ENCODE data around the gene SGCA.
A peak's percentile ranks its signal among the peaks of the same experiment; 100 is the strongest.

Gene SGCA

DNA sequence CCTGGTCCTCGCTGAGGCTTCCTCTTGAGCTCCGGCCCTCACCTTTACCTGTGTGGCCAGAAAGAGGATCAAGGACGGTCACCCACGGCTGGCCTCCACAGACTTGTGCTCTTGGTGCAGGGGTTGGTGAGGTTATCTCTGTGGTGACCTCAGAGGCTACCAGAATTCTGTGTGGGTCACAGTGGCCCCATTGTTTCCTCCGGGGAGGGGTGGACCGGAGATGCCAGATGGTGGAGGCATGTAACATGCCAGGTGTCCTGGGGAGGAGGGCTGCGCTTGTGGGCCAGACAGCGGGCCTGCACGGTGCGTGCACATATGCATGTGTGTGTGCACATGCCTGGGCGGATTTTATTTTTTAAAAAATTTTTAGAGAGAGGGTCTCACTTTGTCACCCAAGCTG is 6.3 kb downstream of the SGCA start:
- Histone ChIP-seq H3K4me2 (peak overlapping the region; percentile 66; the same call in 1 of the 2 replicates), H4K20me1 (ENCODE audit: insufficient read depth) (no peaks in the 10 kb centered on the region), H3K4me3 (IDR thresholded peaks at IDR 0.05; ENCODE audit: insufficient read depth, low read depth, low read length) (no peak overlapping the region), H3K36me3 (ENCODE audit: insufficient read depth) (no peaks in the 10 kb centered on the region), H3K27ac (no peak overlapping the region), H3K4me1 (ENCODE audit: low read depth, poor library complexity, severe bottlenecking) (peaks cover 45% of the 10 kb centered on the region), H2AFZ (ENCODE audit: low read depth) (peak overlapping the region; percentile 13; the same call in 1 of the 2 replicates), H3K9ac (no peak overlapping the region), H3K79me2 (ENCODE audit: insufficient read depth, low read depth) (no peaks in the 10 kb centered on the region), H3K27me3 (ENCODE audit: insufficient read depth, low read depth) (no peaks in the 10 kb centered on the region)
- TF ChIP-seq, protein P1, sequence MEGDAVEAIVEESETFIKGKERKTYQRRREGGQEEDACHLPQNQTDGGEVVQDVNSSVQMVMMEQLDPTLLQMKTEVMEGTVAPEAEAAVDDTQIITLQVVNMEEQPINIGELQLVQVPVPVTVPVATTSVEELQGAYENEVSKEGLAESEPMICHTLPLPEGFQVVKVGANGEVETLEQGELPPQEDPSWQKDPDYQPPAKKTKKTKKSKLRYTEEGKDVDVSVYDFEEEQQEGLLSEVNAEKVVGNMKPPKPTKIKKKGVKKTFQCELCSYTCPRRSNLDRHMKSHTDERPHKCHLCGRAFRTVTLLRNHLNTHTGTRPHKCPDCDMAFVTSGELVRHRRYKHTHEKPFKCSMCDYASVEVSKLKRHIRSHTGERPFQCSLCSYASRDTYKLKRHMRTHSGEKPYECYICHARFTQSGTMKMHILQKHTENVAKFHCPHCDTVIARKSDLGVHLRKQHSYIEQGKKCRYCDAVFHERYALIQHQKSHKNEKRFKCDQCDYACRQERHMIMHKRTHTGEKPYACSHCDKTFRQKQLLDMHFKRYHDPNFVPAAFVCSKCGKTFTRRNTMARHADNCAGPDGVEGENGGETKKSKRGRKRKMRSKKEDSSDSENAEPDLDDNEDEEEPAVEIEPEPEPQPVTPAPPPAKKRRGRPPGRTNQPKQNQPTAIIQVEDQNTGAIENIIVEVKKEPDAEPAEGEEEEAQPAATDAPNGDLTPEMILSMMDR (conservative IDR thresholded peaks at IDR 0.05; ENCODE audit: low read depth, low read length), result no peak

DNA sequence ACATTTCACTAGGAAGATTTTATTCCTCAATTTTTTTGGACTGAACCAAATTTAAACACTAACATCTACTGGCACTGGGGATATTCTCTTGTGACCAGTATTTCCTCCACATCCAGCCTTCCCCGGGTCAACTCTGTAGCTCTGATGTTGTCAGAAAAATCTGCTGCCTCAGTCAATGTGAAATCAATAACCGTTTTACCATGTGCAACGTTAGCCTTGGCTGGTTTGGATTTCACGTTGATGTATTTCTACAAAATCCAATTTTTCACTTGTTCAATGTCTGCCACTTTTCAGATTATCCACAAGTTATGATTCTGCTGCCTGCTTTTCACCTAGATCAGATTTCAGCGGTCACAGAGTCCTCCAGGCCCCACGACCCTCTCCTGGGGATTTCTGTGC is 7.1 kb downstream of the SGCA start:
- TF ChIP-seq, protein P1 (conservative IDR thresholded peaks at IDR 0.05; ENCODE audit: low read depth, low read length), result no peak
- Histone ChIP-seq H3K79me2 (ENCODE audit: insufficient read depth, low read depth) (no peaks in the 10 kb centered on the region), H3K4me2 (no peak overlapping the region), H2AFZ (ENCODE audit: low read depth) (no peak overlapping the region), H3K4me3 (IDR thresholded peaks at IDR 0.05; ENCODE audit: insufficient read depth, low read depth, low read length) (no peak overlapping the region), H3K4me1 (ENCODE audit: low read depth, poor library complexity, severe bottlenecking) (peaks cover 47% of the 10 kb centered on the region), H3K27me3 (ENCODE audit: insufficient read depth, low read depth) (no peaks in the 10 kb centered on the region), H3K9ac (no peak overlapping the region), H3K36me3 (ENCODE audit: insufficient read depth) (no peaks in the 10 kb centered on the region), H4K20me1 (ENCODE audit: insufficient read depth) (no peaks in the 10 kb centered on the region), H3K27ac (no peak overlapping the region)

DNA sequence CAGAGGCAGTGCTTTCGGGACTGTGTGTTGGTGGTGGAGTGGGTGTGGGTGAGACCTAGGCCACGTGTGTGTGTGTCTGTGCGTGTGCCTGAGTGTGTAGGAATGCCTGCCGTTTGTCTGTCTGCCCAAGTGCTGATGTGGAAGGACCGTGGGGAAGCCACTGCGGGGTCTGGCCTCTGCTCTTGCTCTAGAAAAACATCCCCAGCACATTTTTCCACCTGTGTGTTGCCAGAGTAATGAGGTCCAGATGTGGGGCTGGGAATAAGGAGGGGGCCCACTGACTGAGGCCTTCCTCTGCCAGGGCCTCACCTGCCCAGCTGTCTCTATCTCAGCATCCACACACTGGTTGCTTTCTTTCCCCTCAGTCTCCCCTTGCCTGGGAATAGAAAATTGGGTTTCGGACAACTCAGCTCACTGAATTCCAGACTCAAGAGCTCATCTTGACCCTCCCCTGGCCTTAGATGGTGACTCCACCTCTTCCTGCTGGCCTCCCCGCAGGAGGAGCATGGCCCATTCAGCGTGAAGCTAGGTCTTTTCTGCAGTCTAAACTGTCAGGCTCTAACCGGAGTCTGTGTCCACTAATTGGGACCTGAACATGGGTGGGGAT is 7.6 kb downstream of the SGCA start:
- H2AFZ ChIP-seq (ENCODE audit: low read depth), result no peak overlapping the region
- TF ChIP-seq, protein P1 (conservative IDR thresholded peaks at IDR 0.05; ENCODE audit: low read depth, low read length), result no peak
- no peak overlapping the region for H3K27ac ChIP-seq
- no peak overlapping the region for H3K9ac ChIP-seq
- no peaks in the 10 kb centered on the region for H3K79me2 ChIP-seq (ENCODE audit: insufficient read depth, low read depth)
- no peak overlapping the region for H3K4me3 ChIP-seq (IDR thresholded peaks at IDR 0.05; ENCODE audit: insufficient read depth, low read depth, low read length)
- H3K36me3 ChIP-seq (ENCODE audit: insufficient read depth), result no peaks in the 10 kb centered on the region
- H3K4me1 ChIP-seq (ENCODE audit: low read depth, poor library complexity, severe bottlenecking), result peaks cover 52% of the 10 kb centered on the region
- no peak overlapping the region for H3K4me2 ChIP-seq
- no peaks in the 10 kb centered on the region for H4K20me1 ChIP-seq (ENCODE audit: insufficient read depth)
- no peaks in the 10 kb centered on the region for H3K27me3 ChIP-seq (ENCODE audit: insufficient read depth, low read depth)

DNA sequence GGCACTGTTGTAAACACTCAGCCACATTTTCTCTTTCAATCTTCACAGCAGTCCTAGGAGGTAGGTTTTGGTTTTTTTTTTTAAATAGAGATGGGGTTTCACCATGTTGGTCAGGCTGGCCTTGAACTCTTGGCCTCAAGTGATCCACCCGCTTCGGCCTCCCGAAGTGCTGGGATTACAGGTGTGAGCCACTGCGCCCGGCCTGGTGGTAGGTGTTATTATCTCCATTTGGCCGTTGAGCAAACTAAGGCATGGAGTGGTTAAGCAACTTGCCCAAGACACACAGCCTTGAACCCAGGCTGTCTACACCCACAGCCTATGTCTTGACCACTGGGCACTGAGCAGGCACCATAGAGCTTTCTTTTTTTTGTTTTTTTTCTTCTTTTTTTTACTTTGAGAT is 8.6 kb downstream of the SGCA start:
- Histone ChIP-seq H2AFZ (ENCODE audit: low read depth) (no peak overlapping the region), H3K27ac (no peak overlapping the region), H3K36me3 (ENCODE audit: insufficient read depth) (no peaks in the 10 kb centered on the region), H3K27me3 (ENCODE audit: insufficient read depth, low read depth) (no peaks in the 10 kb centered on the region), H3K79me2 (ENCODE audit: insufficient read depth, low read depth) (no peaks in the 10 kb centered on the region), H3K9ac (no peak overlapping the region), H3K4me2 (no peak overlapping the region), H3K4me3 (IDR thresholded peaks at IDR 0.05; ENCODE audit: insufficient read depth, low read depth, low read length) (no peak overlapping the region), H4K20me1 (ENCODE audit: insufficient read depth) (no peaks in the 10 kb centered on the region), H3K4me1 (ENCODE audit: low read depth, poor library complexity, severe bottlenecking) (peaks cover 49% of the 10 kb centered on the region)
- TF ChIP-seq, protein P1 (conservative IDR thresholded peaks at IDR 0.05; ENCODE audit: low read depth, low read length), result no peak

Measured in KMS-11 (cell line).